Fibroblast of mammary gland (primary cell): ENCODE data around the gene FGF23.

Experiments
- DNase-seq: peaks from one replicate; pipeline ENCODE4 v3.0.0-alpha.2; 2010; ENCODE audit warnings: low read depth
- H3K4me3 ChIP-seq: 2 replicates; pipeline ENCODE4 v1.5.1; 2011; ENCODE audit warnings: low read depth, mild to moderate bottlenecking, low read length, moderate library complexity; ENCODE audit not compliant: control insufficient read depth
- CTCF ChIP-seq: conservative IDR thresholded peaks from 2 replicates; pipeline ENCODE4 v1.5.1; 2011; ENCODE audit warnings: low read depth, low read length, inconsistent platforms; ENCODE audit not compliant: control insufficient read depth, insufficient read depth

Gene FGF23

GRCh38 chr12:4331842-4332241 lies 47.7 kb downstream of the FGF23 start:
- H3K4me3 ChIP-seq = no peak overlapping the region
- TF ChIP-seq CTCF = no peak
- DNase-seq = no peak

DNA sequence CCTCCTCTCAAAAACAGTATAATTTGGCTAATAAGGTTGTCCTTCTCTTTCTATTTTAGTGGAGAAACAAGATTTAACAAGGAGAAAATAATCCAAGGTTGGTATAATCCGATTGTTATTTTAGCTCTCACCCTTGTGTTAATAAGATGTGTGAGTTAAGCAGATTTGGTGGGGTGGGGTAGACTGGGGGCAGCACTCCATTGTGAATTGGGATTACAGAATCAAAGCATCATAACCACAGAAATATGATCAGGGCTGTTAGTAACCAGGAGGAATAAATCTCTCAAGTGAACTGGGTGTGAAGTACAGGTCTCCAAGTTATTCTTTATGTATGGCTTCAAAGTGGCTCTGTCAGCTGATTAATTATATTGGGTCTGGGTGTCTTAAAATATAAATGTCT lies 48.3 kb downstream of the FGF23 start:
- H3K4me3 ChIP-seq = no peak overlapping the region
- no peak for DNase-seq
- no peak for TF ChIP-seq CTCF

GRCh38 chr12:4330203-4330602 lies 49.3 kb downstream of the FGF23 start:
- no peak for TF ChIP-seq CTCF
- H3K4me3 ChIP-seq = no peak overlapping the region
- no peak for DNase-seq

- TF ChIP-seq CTCF = no peak
- DNase-seq = no peak
- no peak overlapping the region for H3K4me3 ChIP-seq
Measured at GRCh38 chr12:4327293-4327692, 52.2 kb downstream of the FGF23 start.

DNA sequence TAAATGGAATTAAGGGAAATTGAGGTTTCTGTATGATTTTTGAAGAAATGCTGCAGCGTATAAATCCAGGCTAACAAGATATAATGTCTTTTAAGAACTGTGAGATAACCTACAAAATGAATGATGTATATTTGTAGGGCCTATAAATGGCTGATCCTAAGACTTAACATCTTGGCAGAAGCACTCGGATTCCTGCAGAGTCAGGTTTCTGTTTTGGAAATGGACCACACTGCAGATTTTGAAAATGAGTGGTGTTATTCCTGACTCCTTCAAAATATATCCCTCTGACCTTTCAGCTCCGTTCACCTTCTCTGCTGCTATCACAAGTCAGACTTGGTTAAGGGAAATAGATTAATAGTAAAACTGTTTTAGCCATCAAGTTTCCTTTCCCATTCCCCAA lies 53.5 kb downstream of the FGF23 start:
- TF ChIP-seq CTCF = no peak
- no peak overlapping the region for H3K4me3 ChIP-seq
- DNase-seq = no peak

- no peak for TF ChIP-seq CTCF
- no peak for DNase-seq
- no peak overlapping the region for H3K4me3 ChIP-seq
Measured at GRCh38 chr12:4324366-4324765, 55.1 kb downstream of the FGF23 start.

DNA sequence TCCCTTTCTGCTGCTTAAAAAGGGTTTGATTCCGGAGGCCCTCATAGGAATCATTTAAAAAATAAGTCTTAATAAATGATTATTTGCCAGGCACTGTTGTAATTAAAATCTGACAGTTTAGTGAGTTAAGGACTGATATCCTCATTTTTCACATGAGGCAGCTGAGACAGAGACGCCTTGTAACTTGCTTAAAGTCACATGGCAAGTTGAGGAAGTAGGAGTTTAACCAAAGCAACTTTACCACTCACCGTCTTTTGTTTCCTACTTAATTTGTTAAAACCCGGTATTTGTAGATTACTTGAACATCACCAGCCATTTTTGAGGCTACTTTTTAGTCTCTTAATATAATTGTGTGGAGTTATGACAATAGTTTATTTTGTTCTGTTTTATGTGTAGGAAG lies 56.1 kb downstream of the FGF23 start:
- no peak overlapping the region for H3K4me3 ChIP-seq
- TF ChIP-seq CTCF = no peak
- DNase-seq = no peak
